HG03442 (cell line): Measurements from ENCODE around the gene MMP25.
A peak's percentile ranks its signal among the peaks of the same experiment; 100 is the strongest.
"Not testable (repeated sequence)": the region's sequence is repeated elsewhere in the genome, so short reads cannot be mapped to it uniquely, and the experiment has no call there.

ENCODE experiments used
- ATAC-seq: cut with Tn5 transposase; IDR thresholded peaks from one replicate; pipeline ENCODE4 v1.9.1; 2021; ENCODE audit warnings: mild to moderate bottlenecking, moderate library complexity; ENCODE audit not compliant: unreplicated experiment

The MMP25 gene

DNA sequence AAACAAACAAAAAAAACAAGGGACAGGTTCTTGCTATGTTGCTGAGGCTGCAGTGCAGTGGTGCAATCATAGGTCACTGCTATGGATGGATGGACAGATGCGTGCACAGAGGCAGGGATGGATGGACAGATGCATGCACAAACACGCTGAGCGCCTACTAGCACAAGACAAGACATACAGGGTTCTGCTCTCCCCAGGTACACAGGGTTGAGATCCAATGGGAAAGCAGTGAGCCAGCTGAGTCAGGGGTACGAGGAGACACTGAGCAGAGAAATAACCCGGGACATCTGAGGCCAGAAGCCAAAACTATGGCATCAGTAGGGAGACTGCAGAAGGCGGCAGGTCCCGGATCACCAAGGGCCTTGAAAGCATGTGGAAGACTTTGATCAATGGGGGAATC, 25.3 kb downstream of the MMP25 start:
- ATAC-seq: no peak

DNA sequence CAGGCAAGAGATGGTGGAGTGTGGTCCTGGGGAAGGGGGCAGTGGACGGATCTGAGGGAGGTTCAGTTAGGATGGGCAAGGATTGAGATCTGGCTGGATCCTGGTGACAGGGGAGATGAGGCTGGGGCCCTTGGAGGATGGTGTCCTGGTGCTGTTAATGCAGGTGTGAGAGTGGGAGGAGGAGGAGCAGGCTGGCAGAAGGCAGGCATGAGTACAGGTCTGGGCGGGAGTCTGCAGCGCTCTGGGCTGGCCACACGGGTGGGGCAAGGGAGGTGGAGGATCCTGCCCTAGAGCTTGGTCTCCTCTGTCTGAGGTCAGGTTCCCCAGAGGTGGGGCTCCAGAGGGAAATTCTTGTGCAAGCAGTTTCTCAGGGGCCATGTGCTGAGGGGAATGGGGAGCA, 25.8 kb downstream of the MMP25 start:
- not testable (repeated sequence) for ATAC-seq

GRCh38 chr16:3072576-3073263, 26.4 kb downstream of the MMP25 start:
- not testable (repeated sequence) for ATAC-seq

DNA sequence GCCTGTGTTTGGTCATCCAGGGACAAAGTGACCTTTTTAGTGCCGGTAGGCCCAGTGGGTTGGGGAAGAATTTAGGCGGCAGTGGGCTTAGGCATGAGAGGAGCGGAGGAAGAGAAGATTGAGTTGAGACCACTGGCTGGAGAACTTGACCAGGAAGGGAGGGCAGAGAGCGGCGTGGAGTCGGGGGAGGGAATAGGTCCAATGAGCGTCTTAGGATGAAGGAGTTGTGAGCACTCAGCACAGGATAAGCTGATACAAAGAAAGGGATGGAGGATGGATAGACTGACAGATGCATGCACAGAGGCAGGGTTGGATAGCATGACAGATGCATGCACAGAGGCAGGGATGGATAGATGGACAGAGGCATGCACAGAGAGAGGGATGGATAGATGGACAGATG, 27.1 kb downstream of the MMP25 start:
- ATAC-seq: no peak

DNA sequence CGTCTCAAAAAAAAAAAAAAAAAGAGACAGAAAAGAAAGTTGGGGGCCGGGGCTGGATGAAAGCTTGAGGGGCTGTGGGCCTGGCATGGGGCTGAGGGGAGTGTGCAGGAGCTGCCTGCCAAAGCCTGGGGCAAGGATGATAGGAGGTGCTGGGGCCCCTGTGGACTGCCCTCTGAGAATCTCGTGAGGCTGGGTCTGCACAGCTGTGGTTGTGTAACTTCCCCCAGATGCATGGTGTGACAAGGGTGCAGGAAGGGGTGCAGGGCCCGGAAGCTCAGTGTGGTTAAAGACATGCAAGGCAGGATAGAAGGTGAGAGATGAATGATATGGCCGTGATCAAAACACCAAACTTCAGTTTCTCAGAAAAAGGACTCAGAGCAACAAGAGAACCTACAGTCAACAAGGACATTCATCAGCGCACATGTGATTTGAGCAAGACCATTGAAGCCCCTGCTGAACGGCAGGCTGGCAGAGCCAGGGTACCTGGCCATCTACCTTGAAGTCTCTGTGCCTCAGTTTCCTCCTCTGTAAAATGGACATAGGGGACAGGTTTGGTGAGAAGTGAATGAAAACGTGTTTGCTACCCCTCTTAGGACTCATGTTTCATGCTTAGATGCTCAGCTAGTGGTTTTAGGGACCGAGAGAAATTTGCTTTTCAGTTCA, 28.6 kb downstream of the MMP25 start:
- peak; percentile 72 for ATAC-seq

GRCh38 chr16:3075523-3075915, 29.2 kb downstream of the MMP25 start:
- ATAC-seq: no peak

- ATAC-seq: not testable (repeated sequence)
Measured at GRCh38 chr16:3075946-3076345, 29.6 kb downstream of the MMP25 start.

GRCh38 chr16:3076577-3076976, 30.2 kb downstream of the MMP25 start:
- ATAC-seq: no peak

DNA sequence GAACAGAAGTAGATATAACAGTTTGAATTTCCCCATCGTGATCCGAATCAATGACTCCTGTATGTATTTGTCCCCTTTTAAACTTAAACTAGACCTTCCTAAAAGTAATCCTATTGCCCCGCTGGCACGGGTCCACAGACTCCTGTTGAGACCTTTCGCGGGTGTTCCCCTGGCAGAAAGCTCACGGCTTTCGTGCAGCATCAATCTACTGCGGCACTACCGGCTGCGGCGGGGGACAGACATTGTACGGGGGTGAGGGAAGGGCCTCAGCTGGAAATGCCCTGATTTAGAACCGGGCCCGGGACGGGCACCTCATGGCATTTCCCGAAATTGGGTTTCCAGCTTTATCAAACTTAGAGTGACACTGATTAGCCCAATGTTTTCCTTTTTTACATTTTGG, 33.7 kb downstream of the MMP25 start:
- ATAC-seq: no peak

GRCh38 chr16:3081957-3082356, 35.6 kb downstream of the MMP25 start:
- ATAC-seq: not testable (repeated sequence)

DNA sequence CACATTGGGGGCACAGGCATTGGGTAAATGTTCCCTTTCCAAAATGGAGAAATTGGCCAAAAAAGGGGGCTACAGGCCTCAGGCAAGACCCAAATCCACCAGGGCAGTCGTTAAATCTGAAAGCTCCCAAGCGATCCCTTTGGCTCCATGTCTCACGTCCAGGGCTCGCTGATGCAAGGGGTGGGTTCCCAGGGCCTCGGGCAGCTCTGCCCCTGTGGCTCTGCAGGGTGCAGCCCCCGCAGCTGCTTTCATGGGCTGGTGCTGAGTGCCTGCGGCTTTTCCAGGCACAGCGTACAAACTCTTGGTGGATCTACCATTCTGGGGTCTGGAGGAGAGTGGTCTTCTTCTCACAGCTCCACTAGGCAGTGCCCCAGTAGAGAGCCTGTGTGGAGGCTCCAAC, 37.0 kb downstream of the MMP25 start:
- ATAC-seq: not testable (repeated sequence)

GRCh38 chr16:3084491-3084890, 38.1 kb downstream of the MMP25 start:
- ATAC-seq: no peak

DNA sequence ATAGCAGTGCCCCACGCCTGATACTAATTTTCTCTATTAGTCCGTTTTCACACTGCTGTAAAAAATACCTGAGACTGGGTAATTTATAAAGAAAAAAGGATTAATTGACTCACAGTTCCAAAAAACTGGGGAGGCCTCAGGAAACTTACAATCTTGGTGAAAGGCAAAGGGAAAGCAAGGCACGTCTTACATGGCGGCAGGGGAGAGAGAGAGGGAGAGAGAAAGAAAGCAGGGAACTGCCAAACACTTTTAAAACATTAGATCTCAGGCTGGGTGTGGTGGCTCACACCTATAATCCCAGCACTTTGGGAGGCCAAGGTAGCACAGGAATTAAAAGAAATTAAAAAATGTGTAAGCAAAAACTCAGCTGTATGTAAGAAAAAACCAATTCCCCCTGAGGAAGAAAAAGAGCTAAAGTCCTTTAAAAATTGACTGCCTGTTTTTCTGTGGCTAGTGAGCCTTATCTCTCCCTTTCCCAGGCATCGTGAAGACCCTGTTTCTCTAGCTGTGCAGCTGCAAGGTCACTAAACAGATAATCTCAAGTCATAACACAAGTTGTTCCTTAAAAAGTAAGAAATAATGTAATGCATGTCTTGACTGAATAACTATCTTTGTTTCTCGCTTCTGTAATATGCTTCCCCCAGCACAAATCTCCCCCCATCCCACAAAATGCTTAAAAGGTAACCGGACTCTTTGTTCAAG, 38.8 kb downstream of the MMP25 start:
- ATAC-seq: no peak

DNA sequence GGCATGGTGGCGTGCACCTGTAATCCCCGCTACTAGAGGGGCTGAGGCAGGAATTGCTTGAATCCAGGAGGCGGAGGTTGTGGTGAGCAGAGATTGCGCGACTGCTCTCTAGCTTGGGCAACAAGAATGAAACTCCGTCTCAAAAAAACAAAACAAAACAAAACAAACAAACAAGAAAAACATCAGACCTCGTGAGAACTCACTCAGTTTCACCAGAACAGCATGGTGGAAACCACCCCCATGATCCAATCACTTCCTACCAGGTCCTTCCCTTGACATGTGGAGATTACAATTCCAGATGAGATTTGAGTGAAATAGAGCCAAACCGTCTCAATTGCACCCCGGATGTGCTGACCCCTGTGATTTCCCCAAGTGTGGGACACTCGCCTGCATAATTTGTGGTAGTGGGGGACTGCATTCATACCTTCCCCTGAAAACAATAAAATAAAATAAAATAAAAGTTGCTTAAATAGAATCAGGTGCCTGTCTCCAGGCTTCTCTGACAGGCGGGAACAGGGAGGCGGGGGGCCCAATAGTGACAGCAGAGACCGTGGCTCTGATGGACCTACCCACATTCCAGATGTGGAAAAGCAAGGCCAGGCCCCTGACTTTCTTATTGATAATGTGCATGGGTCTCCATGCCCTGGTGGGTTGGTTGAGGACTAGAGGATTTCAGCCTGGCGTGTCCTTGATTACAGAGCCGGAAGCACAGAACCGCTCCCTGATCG, 39.7 kb downstream of the MMP25 start:
- ATAC-seq: no peak

DNA sequence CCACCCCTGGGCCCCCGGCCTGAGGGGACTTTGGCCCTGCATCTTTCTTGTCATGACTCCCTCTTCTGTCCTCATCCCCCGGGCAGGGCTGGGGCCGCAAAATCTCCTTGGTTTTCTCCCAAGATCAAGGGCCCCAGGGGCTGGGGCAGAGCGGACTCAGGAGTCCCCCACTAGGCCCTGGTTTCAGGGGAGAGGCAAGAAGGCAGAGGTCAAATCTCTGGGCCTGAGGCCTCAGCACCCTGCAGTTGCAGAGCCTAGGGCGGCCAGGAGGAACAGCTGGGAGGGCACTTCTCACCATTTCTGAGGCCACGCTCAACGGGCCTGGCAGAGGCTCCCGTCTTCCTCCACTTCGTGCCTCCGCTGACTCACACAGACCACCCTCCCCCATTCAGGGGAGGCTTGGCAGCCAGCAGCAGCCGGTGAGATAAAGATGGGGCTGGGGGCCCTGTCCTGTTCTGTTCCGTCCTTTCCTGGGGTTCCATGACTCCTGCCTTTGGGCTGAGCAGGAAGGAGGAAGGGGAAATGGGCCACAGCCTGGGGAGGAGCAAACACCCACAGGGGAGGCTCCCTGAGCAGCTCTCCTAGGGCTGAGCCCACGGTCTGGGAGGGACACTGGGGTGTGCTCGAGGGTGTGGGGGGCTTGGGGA, 40.4 kb downstream of the MMP25 start:
- ATAC-seq: no peak

DNA sequence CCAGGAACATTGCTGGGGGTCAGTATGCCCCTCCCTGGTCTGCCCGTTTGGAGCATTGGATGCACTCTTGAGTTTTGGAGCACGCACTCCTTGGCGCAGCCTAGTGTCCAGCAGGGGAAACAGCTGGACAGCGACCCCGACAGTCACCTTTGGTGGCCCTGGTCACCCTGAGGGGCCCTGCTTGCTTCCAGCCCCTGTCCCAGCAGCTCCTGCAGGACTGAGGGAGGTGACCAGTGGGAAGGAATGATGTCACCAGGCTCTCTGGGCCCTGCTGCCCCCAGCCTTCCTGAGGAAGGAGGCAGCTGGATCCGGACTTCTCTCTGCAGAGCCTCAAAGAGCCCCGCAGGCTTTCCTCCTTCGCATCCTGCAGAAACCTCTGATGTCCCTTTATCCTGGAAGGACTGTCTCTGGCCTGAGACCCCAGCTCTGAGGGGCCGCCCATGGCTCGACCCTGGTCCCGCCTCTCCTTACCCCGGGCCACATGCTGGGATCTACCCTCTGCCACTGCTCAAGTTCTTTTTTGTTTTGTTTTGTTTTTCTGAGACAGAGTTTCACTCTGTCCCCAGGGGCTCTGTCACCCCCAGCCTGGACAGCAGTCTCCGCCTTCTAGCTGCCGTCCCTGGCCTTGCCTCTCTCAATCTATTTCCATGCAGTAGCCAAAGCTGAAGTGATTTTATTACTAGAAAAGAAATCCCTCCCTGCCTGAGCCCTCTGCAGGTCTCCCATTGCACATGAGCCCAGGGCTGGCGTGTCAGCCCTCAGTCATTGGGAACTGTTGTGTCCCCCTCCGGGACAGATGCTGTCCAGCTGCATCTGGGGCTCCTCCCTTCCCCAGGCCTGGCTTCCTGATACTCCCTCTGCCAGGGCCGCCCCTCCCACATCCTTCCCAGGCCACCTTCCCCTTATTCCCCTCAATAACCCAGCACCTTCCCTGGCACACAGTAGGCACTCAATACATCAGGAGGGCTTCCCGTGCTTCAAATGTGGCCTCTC, 41.2 kb downstream of the MMP25 start:
- no peak for ATAC-seq

GRCh38 chr16:3088450-3088849, 42.1 kb downstream of the MMP25 start:
- ATAC-seq: no peak

DNA sequence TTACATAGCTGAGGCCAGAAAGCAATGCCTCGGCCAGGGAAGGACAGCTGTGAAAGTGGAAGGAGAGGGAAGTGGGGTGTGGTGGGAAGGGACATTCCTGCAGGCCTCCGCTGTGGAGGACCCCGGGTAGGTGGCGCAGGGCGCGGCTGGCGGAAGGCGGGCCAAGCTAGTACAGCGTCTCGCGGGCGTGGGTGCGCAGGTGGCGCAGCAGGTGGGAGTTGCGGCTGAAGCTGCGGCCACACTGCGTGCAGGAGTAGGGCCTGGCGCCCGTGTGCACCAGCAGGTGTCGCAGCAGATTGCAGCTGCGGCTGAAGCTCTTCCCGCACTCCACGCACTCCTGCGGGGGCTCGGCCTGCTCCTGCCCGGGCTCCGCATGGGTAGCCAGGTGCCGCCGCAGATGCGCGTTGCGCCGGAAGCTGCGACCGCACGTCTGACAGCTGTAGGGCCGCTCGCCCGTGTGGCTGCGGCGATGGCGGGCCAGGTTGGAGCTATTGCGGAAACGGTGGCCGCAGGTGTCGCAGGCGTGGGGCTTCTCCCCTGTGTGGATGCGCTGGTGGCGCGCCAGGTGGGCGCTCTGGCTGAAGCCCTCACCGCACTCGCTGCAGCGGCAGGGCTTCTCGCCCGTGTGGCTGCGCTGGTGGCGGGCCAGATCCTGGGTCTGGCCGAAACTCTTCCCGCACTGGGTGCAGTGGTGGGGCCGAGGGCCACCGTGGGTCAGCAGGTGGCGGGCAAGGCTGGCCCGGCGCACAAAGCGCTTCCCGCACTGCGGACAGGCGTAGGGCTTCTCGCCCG, 42.8 kb downstream of the MMP25 start:
- no peak for ATAC-seq
